PC-9 (cell line): ENCODE measurements around the gene DNTTIP2. TPM values are rescaled to one million over a fixed set of nuclear protein-coding genes. Genes with fewer than 3 reads are reported as not detected.
A peak's percentile ranks its signal among the peaks of the same experiment; 100 is the strongest.

ENCODE experiments used
- BruUV-seq: library from RNA; stranded (reverse); fragments of 400-500 nt; replicated peaks from 2 replicates; lab custom pipeline; 2021; lab: Mats Ljungman, UMichigan
- CTCF ChIA-PET: fragments of 300-600 bp; sonication (Branson Sonifier 250); formaldehyde crosslinking; loops from one replicate; lab custom pipeline; 2022; ENCODE audit warnings: antibody characterized with exemption; lab: Charles Lee
- POLR2A ChIA-PET: fragments of 300-600 bp; sonication (Branson Sonifier 250); formaldehyde crosslinking; loops from one replicate; lab custom pipeline; 2022; ENCODE audit warnings: antibody characterized with exemption; ENCODE audit not compliant: unreplicated experiment; lab: Charles Lee
- DNase-seq, 2 experiments: peaks; one replicate each; pipeline versions ENCODE4 v3.0.0 to v3.0.0-alpha.2; 2015 to 2022; ENCODE audit warnings: mixed read lengths in 1 of 2
- H2AFZ ChIP-seq: fragments of 200-600 bp; sonication (generic); 2 replicates; pipeline ENCODE4 v1.8.1; 2017; ENCODE audit warnings: antibody characterized with exemption
- H3F3A ChIP-seq: fragments of 200-600 bp; sonication (generic); 2 replicates; pipeline ENCODE4 v1.8.1; 2017; ENCODE audit warnings: antibody characterized with exemption, mild to moderate bottlenecking, low read depth; ENCODE audit not compliant: insufficient read depth
- H3K27ac ChIP-seq: fragments of 200-600 bp; sonication (generic); 2 replicates; pipeline ENCODE4 v1.6.1; 2016; ENCODE audit warnings: mixed run types
- H3K27me3 ChIP-seq: fragments of 200-600 bp; sonication (generic); 2 replicates; pipeline ENCODE4 v1.6.1; 2016; ENCODE audit warnings: low read depth, mixed run types; ENCODE audit not compliant: insufficient read depth
- H3K36me3 ChIP-seq: fragments of 200-600 bp; sonication (generic); 2 replicates; pipeline ENCODE4 v1.6.1; 2016; ENCODE audit warnings: low read depth, mixed run types
- H3K4me1 ChIP-seq: fragments of 200-600 bp; sonication (generic); replicated peaks from 2 replicates; pipeline ENCODE4 v1.6.1; 2016; ENCODE audit warnings: mixed run types; ENCODE audit not compliant: insufficient read depth
- H3K4me2 ChIP-seq: fragments of 200-600 bp; sonication (generic); 2 replicates; pipeline ENCODE4 v1.6.1; 2017; ENCODE audit warnings: mixed run types
- H3K4me3 ChIP-seq: fragments of 200-600 bp; sonication (generic); 2 replicates; pipeline ENCODE4 v1.6.1; 2016; ENCODE audit warnings: mixed run types
- H3K79me2 ChIP-seq: fragments of 200-600 bp; sonication (generic); 2 replicates; pipeline ENCODE4 v1.6.1; 2017; ENCODE audit warnings: low read depth, mixed run types
- H3K9me2 ChIP-seq: fragments of 200-600 bp; sonication (generic); 2 replicates; pipeline ENCODE4 v1.8.1; 2017; ENCODE audit warnings: mild to moderate bottlenecking; ENCODE audit not compliant: insufficient read depth
- H3K9me3 ChIP-seq: fragments of 200-600 bp; sonication (generic); 2 replicates; pipeline ENCODE4 v1.8.1; 2016; ENCODE audit warnings: low read depth; ENCODE audit not compliant: insufficient read depth
- H4K20me1 ChIP-seq: fragments of 200-600 bp; sonication (generic); 2 replicates; pipeline ENCODE4 v1.8.1; 2017; ENCODE audit not compliant: insufficient read depth
- CTCF ChIP-seq: fragments of 200-600 bp; sonication (generic); conservative IDR thresholded peaks from 2 replicates; pipeline ENCODE4 v1.6.1; 2017; ENCODE audit warnings: mixed run types, antibody characterized with exemption, mild to moderate bottlenecking, moderate library complexity
- EZH2 ChIP-seq: fragments of 200-600 bp; sonication (generic); IDR thresholded peaks from 2 replicates; pipeline ENCODE4 v1.8.0; 2017; ENCODE audit warnings: antibody characterized with exemption, low read depth
- intact Hi-C: fragments of 100-400 bp; cut with micrococcal nuclease; formaldehyde crosslinking; loops from one replicate; pipeline ENCODE4 v1.10.0; 2022; ENCODE audit not compliant: unreplicated experiment
- total RNA-seq: library from RNA; stranded (reverse); gene quantifications from 2 replicates; pipeline ENCODE4 v1.2.3, GENCODE V29; 2021

DNTTIP2 gene
- total RNA-seq, 1 experiment from 2014 or later, result 85.7 TPM

- peak overlapping the region; percentile 68 for H3K4me3 ChIP-seq
These were observed 26.7 kb upstream of the DNTTIP2 start for GRCh38 chr1:93905734-93906133.

GRCh38 chr1:93905051-93905450 is 26.0 kb upstream of the DNTTIP2 start:
- DNase-seq, result peak in 1 of 2 experiments; percentile 34
- TF ChIP-seq EZH2, result no peak
- TF ChIP-seq CTCF, result no peak
- Histone ChIP-seq H3K4me3 (peak overlapping the region; percentile 68; the same call in 1 of the 2 replicates), H3K4me2 (peak overlapping the region; percentile 92), H3K36me3 (peaks cover 65% of the 10 kb centered on the region), H3K27me3 (no peaks in the 10 kb centered on the region), H4K20me1 (peaks cover 73% of the 10 kb centered on the region), H2AFZ (no peak overlapping the region), H3K27ac (peak overlapping the region; percentile 80), H3K9me2 (no peaks in the 10 kb centered on the region), H3F3A (peaks cover 52% of the 10 kb centered on the region), H3K9me3 (no peaks in the 10 kb centered on the region; the same call in 1 of the 2 replicates), H3K4me1 (peaks cover 40% of the 10 kb centered on the region), H3K79me2 (peaks cover 92% of the 10 kb centered on the region)
- intact Hi-C loops, result loop anchor here (5.0 kb wide), 1 partner anchor 902 kb away; no protein-coding TSS in a partner anchor
- POLR2A ChIA-PET, result interaction anchor here (0.6 kb wide), 1 partner anchor 213 kb away, joined by 3 read pairs; no protein-coding TSS in a partner anchor
- no TSS peak for BruUV-seq
- CTCF ChIA-PET, result no interaction called here

More at GRCh38 chr1:93905734-93906133, 26.7 kb upstream of the DNTTIP2 start:
- CTCF ChIA-PET, result no interaction called here
- Histone ChIP-seq H3F3A (peaks cover 50% of the 10 kb centered on the region), H3K36me3 (peaks cover 58% of the 10 kb centered on the region), H2AFZ (no peak overlapping the region), H3K27ac (peak overlapping the region; percentile 80), H3K27me3 (no peaks in the 10 kb centered on the region), H3K4me2 (peak overlapping the region; percentile 92), H4K20me1 (peaks cover 66% of the 10 kb centered on the region), H3K4me1 (peaks cover 42% of the 10 kb centered on the region), H3K79me2 (peaks cover 89% of the 10 kb centered on the region), H3K9me2 (no peaks in the 10 kb centered on the region), H3K9me3 (no peaks in the 10 kb centered on the region; the same call in 1 of the 2 replicates)
- POLR2A ChIA-PET, result no interaction called here
- TF ChIP-seq CTCF, result no peak
- no peak for TF ChIP-seq EZH2
- peak in 1 of 2 experiments; percentile 80 for DNase-seq
- no TSS peak for BruUV-seq
- intact Hi-C loops, result loop anchor here (5.0 kb wide), 1 partner anchor 902 kb away; no protein-coding TSS in a partner anchor

- Histone ChIP-seq H3K9me2 (no peaks in the 10 kb centered on the region), H3K4me1 (peaks cover 37% of the 10 kb centered on the region), H3K4me2 (peak overlapping the region; percentile 92), H3K9me3 (no peaks in the 10 kb centered on the region), H3K36me3 (peaks cover 73% of the 10 kb centered on the region), H3K79me2 (peaks cover 98% of the 10 kb centered on the region), H2AFZ (no peak overlapping the region), H3K4me3 (peak overlapping the region; percentile 68; the same call in 1 of the 2 replicates), H3K27ac (peak overlapping the region; percentile 80), H3K27me3 (no peaks in the 10 kb centered on the region), H3F3A (peaks cover 55% of the 10 kb centered on the region), H4K20me1 (peaks cover 81% of the 10 kb centered on the region)
- peak in 1 of 2 experiments; percentile 28 for DNase-seq
- no TSS peak for BruUV-seq
- TF ChIP-seq EZH2 (no peak), CTCF (no peak)
- ChIA-PET CTCF (no interaction called here), POLR2A (interaction anchor here (0.6 kb wide), 1 partner anchor 214 kb away, joined by 3 read pairs; no protein-coding TSS in a partner anchor)
- intact Hi-C loops, result loop anchor here (5.0 kb wide), 1 partner anchor 558 kb away; no protein-coding TSS in a partner anchor
These were observed 25.2 kb upstream of the DNTTIP2 start for GRCh38 chr1:93904228-93904627.
